Endodermal cell (in vitro differentiated cells): Measurements from ENCODE around the gene BBX. TPM values are rescaled to one million over a fixed set of nuclear protein-coding genes. Genes with fewer than 3 reads are reported as not detected.

Experiments used
- DNase-seq: peaks from one replicate; pipeline ENCODE4 v3.0.0-alpha.2; 2017
- H3K27ac ChIP-seq: 2 replicates; pipeline ENCODE4 v1.5.1; 2013; ENCODE audit warnings: mild to moderate bottlenecking, low read depth, low read length, moderate library complexity
- H3K27me3 ChIP-seq: 2 replicates; pipeline ENCODE4 v1.6.1; 2013; ENCODE audit warnings: mild to moderate bottlenecking, low read length, moderate library complexity; ENCODE audit not compliant: insufficient read depth, control insufficient read depth, poor library complexity, severe bottlenecking
- H3K36me3 ChIP-seq: 2 replicates; pipeline ENCODE4 v1.7.0; 2013; ENCODE audit warnings: mild to moderate bottlenecking, low read length, moderate library complexity; ENCODE audit not compliant: control insufficient read depth, insufficient read depth
- H3K4me1 ChIP-seq: one replicate; pipeline ENCODE4 v1.7.0; 2013; ENCODE audit warnings: low read length; ENCODE audit not compliant: control insufficient read depth, insufficient read depth
- H3K4me3 ChIP-seq: 2 replicates; pipeline ENCODE4 v1.5.1; 2013; ENCODE audit warnings: mild to moderate bottlenecking, low read length, moderate library complexity
- H3K9ac ChIP-seq: 2 replicates; pipeline ENCODE4 v1.6.1; 2013; ENCODE audit warnings: mild to moderate bottlenecking, low read length, moderate library complexity; ENCODE audit not compliant: poor library complexity, severe bottlenecking; ENCODE audit errors: extremely low read depth
- H3K9me3 ChIP-seq: 2 replicates; pipeline ENCODE4 v1.6.1; 2013; ENCODE audit warnings: mild to moderate bottlenecking, low read length, moderate library complexity; ENCODE audit not compliant: control insufficient read depth
- H3K27ac Mint-ChIP-seq: 2 replicates; pipeline ENCODE4 v1.8.0; 2020; ENCODE audit warnings: mixed read lengths
- H3K27me3 Mint-ChIP-seq: 2 replicates; pipeline ENCODE4 v1.8.0; 2021; ENCODE audit warnings: mild to moderate bottlenecking, mixed read lengths; ENCODE audit not compliant: insufficient read depth
- H3K36me3 Mint-ChIP-seq: 2 replicates; pipeline ENCODE4 v1.8.0; 2020; ENCODE audit warnings: low read depth, mixed read lengths
- H3K4me1 Mint-ChIP-seq: 2 replicates; pipeline ENCODE4 v1.8.0; 2020; ENCODE audit warnings: mixed read lengths
- H3K4me3 Mint-ChIP-seq: 2 replicates; pipeline ENCODE4 v1.8.0; 2020; ENCODE audit warnings: mild to moderate bottlenecking, moderate library complexity, mixed read lengths
- H3K9me3 Mint-ChIP-seq: 2 replicates; pipeline ENCODE4 v1.8.0; 2020; ENCODE audit warnings: mild to moderate bottlenecking, mixed read lengths
- CTCF ChIP-seq: fragments of 200-600 bp; sonication (generic); conservative IDR thresholded peaks from 2 replicates; pipeline ENCODE4 v1.5.0; 2021; ENCODE audit warnings: antibody characterized with exemption, mild to moderate bottlenecking
- WGBS, 2 experiments: methylation state at CpG; one replicate each; pipeline versions ENCODE4 v1.1.5 to v1.1.7; 2013; ENCODE audit warnings: missing lambda C conversion rate in 2 of 2, mixed read lengths in 1 of 2; ENCODE audit not compliant: insufficient coverage in 1 of 2, insufficient read length in 1 of 2; 5-methylcytosine and 5-hydroxymethylcytosine counted together
- total RNA-seq, 2 donors: library from RNA; stranded (reverse); fragmentation: NEBNext Ultra II Directional in 1 of 2; extraction: Animal tissue kit (Norgen Biotek cat#: 25700) in 1 of 2; gene quantifications; 2 replicates in 1 of 2; 3 replicates in 1 of 2; pipeline ENCODE4 v1.2.1, GENCODE V29; 2021

The BBX gene
- total RNA-seq, 2 donors from 2014 or later: 34.2 to 41.2 TPM

- Histone ChIP-seq H3K9me3 (peaks cover 11% of the 10 kb centered on the region), H3K36me3 (no peaks in the 10 kb centered on the region), H3K27me3 (no peaks in the 10 kb centered on the region), H3K4me3 (no peak overlapping the region), H3K27ac (peak overlapping the region; percentile 6), H3K9ac (no peak overlapping the region), H3K4me1 (peaks cover 9% of the 10 kb centered on the region)
- WGBS, 2 experiments: 47 to 56% methylated on average over 5 of the region's 5 CpGs
- no peak for TF ChIP-seq CTCF
- peak; percentile 62 for DNase-seq
- Mint-ChIP-seq H3K4me3 (peak overlapping the region; percentile 7), H3K36me3 (peaks cover 2% of the 10 kb centered on the region), H3K27ac (peak overlapping the region; percentile 68), H3K9me3 (peaks cover 8% of the 10 kb centered on the region), H3K4me1 (peaks cover 30% of the 10 kb centered on the region), H3K27me3 (no peaks in the 10 kb centered on the region)
Observed at GRCh38 chr3:107684431-107684925, 161.7 kb downstream of the BBX start.

- DNase-seq: no peak
- Mint-ChIP-seq H3K27me3 (no peaks in the 10 kb centered on the region), H3K27ac (no peak overlapping the region), H3K4me1 (peaks cover 30% of the 10 kb centered on the region), H3K36me3 (peaks cover 2% of the 10 kb centered on the region), H3K9me3 (peaks cover 7% of the 10 kb centered on the region), H3K4me3 (no peak overlapping the region)
- TF ChIP-seq CTCF: no peak
- Histone ChIP-seq H3K4me3 (no peak overlapping the region), H3K9me3 (peaks cover 6% of the 10 kb centered on the region), H3K27ac (no peak overlapping the region), H3K27me3 (no peaks in the 10 kb centered on the region), H3K36me3 (no peaks in the 10 kb centered on the region), H3K4me1 (peaks cover 9% of the 10 kb centered on the region), H3K9ac (no peak overlapping the region)
- 85 to 100% methylated on average over 1 to 2 of the region's 2 CpGs for WGBS, 2 experiments
Observed at GRCh38 chr3:107685383-107685782, 162.6 kb downstream of the BBX start.

GRCh38 chr3:107687056-107687581 is 164.4 kb downstream of the BBX start:
- Histone ChIP-seq H3K27ac (no peak overlapping the region), H3K27me3 (no peaks in the 10 kb centered on the region), H3K4me1 (peaks cover 9% of the 10 kb centered on the region), H3K9ac (no peak overlapping the region), H3K4me3 (no peak overlapping the region), H3K36me3 (no peaks in the 10 kb centered on the region), H3K9me3 (no peaks in the 10 kb centered on the region)
- DNase-seq: no peak
- Mint-ChIP-seq H3K9me3 (no peaks in the 10 kb centered on the region), H3K4me1 (peaks cover 26% of the 10 kb centered on the region), H3K27ac (no peak overlapping the region), H3K36me3 (peaks cover 2% of the 10 kb centered on the region), H3K27me3 (no peaks in the 10 kb centered on the region), H3K4me3 (no peak overlapping the region)
- 93 to 97% methylated on average over 3 to 5 of the region's 5 CpGs for whole genome bisulfite sequencing, 2 experiments
- TF ChIP-seq CTCF: no peak
